ENCODE measurements around the gene LRRC27.
"Not testable (repeated sequence)": the region's sequence is repeated elsewhere in the genome, so short reads cannot be mapped to it uniquely, and the experiment has no call there.

Gene LRRC27

DNA sequence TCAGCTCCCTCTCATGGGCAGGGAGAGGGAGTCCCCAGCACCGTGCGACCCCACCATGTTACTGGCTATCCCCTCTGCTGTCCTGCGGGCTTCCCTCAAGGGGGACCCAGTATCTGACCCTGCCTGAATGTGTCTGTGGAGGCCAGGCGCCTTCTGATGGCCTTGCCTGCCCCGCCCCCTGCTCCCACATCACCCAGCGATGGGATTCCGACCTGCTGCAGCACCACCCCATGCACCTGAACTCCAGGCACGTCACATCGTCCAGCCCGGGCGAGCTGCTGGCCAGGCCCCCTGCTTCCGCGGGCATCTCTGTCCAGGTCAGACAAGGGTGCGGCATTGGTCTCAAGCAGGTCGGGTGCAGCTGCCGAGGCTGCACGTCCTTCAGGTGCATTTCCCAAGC is 19.0 kb downstream of the LRRC27 start:
- Mint-ChIP-seq H3K4me3 (no peak overlapping the region), H3K4me1 (no peaks in the 10 kb centered on the region), H3K36me3 (ENCODE audit: low read depth) (peaks cover 30% of the 10 kb centered on the region), H3K27me3 (ENCODE audit: low read depth) (no peaks in the 10 kb centered on the region), H3K27ac (no peak overlapping the region), H3K9me3 (no peaks in the 10 kb centered on the region)
- no peak for TF ChIP-seq CTCF (IDR thresholded peaks at IDR 0.05; ENCODE audit: unreplicated experiment in 3 of 3)

DNA sequence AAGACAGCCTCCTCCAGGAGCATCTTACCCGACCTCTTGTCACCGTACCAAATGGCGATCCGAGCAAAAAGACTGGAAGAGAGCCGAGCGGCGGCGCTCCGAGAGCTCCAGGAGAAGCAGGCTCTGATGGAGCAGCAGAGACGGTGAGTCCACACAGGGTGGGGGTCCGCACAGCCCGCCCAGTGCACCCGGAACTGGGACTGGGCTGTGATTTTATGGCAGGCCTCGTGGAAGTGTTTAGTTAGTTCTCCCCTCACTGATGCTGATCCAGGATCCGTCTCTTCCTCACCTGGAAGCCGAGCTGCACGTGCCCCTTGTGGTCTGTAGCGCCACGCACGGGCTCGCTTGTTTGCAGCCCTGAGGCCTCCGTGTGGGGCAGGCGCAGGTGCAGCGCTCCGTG is 19.6 kb downstream of the LRRC27 start:
- H3K4me3 Mint-ChIP-seq, result no peak overlapping the region
- no peak overlapping the region for H3K27ac Mint-ChIP-seq

GRCh38 chr10:132352462-132353308 is 20.7 kb downstream of the LRRC27 start:
- peaks cover 30% of the 10 kb centered on the region for H3K36me3 Mint-ChIP-seq (ENCODE audit: low read depth)
- TF ChIP-seq CTCF (IDR thresholded peaks at IDR 0.05; ENCODE audit: unreplicated experiment in 3 of 3), result peak; percentile 57 to 73 (median 73)
- H3K4me3 Mint-ChIP-seq; H3K27ac Mint-ChIP-seq; H3K9me3 Mint-ChIP-seq; H3K27me3 Mint-ChIP-seq (ENCODE audit: low read depth); H3K4me1 Mint-ChIP-seq: not testable (repeated sequence)

More for the DNA sequence above, 19.6 kb downstream of the LRRC27 start:
- no peak for TF ChIP-seq CTCF (IDR thresholded peaks at IDR 0.05; ENCODE audit: unreplicated experiment in 3 of 3)
- Mint-ChIP-seq H3K4me1 (no peaks in the 10 kb centered on the region), H3K27me3 (ENCODE audit: low read depth) (peaks cover 1% of the 10 kb centered on the region), H3K36me3 (ENCODE audit: low read depth) (peaks cover 29% of the 10 kb centered on the region), H3K9me3 (no peaks in the 10 kb centered on the region)

- Mint-ChIP-seq H3K4me3 (no peak overlapping the region), H3K36me3 (ENCODE audit: low read depth) (peaks cover 24% of the 10 kb centered on the region), H3K9me3 (no peaks in the 10 kb centered on the region), H3K27ac (no peak overlapping the region), H3K4me1 (no peaks in the 10 kb centered on the region), H3K27me3 (ENCODE audit: low read depth) (peaks cover 4% of the 10 kb centered on the region)
- no peak for TF ChIP-seq CTCF (IDR thresholded peaks at IDR 0.05; ENCODE audit: unreplicated experiment in 3 of 3)
Observed at GRCh38 chr10:132353456-132354355, 21.7 kb downstream of the LRRC27 start.

- Mint-ChIP-seq H3K9me3 (no peaks in the 10 kb centered on the region), H3K4me3 (no peak overlapping the region), H3K27ac (no peak overlapping the region), H3K36me3 (ENCODE audit: low read depth) (peaks cover 20% of the 10 kb centered on the region), H3K4me1 (no peaks in the 10 kb centered on the region), H3K27me3 (ENCODE audit: low read depth) (peaks cover 4% of the 10 kb centered on the region)
- TF ChIP-seq CTCF (IDR thresholded peaks at IDR 0.05; ENCODE audit: unreplicated experiment in 3 of 3), result no peak
Observed at GRCh38 chr10:132354356-132355094, 22.5 kb downstream of the LRRC27 start.
